Esophagus muscularis mucosa (tissue), 4 donors: ENCODE data around the gene RFPL4AL1.

Source experiments
- CTCF ChIP-seq, 3 experiments: fragments of 200-600 bp in 2 of 3; fragments of 450-650 bp in 1 of 3; sonication (generic) in 2 of 3; IDR thresholded peaks; one replicate each; pipeline ENCODE4 v1.5.1; 2017 to 2019; ENCODE audit warnings: antibody characterized with exemption in 3 of 3, mild to moderate bottlenecking in 2 of 3, moderate library complexity in 1 of 3
- EP300 ChIP-seq: sonication (generic); formaldehyde crosslinking; IDR thresholded peaks from one replicate; pipeline ENCODE4 v1.6.1; 2017; ENCODE audit warnings: antibody characterized with exemption
- POLR2AphosphoS5 ChIP-seq, 2 donors: sonication (generic); formaldehyde crosslinking; IDR thresholded peaks; one replicate each; pipeline ENCODE4 v1.6.1; 2017; ENCODE audit warnings: antibody characterized with exemption in 2 of 2

DNA sequence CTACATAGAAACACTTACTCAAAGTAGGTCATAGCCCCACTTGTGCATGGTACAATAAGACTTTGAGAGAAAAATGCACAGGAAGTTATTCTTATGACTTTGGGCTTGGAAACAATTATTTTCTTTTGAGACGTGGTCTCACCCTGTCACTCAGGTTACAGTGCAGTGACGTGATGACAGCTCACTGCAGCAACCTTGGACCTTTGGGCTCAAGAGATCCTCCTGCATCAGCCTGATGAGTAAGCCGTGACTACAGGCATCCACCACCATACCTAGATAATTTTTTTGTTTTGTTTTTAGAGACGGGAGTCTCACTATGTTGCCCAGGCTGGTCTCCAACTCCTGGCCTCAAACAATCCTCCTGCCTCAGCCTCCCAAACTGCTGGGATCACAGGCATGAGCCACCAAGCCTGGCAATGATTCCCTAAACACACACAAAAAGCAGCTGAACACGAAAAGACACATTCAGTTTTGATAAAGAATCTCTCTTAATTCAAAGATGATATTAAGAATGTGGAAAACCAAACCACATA lies 48.6 kb upstream of the RFPL4AL1 start:
- TF ChIP-seq CTCF (IDR thresholded peaks at IDR 0.05) (no peak), EP300 (no peak), POLR2AphosphoS5 (IDR thresholded peaks at IDR 0.05) (no peak)
